Mammary epithelial cell (primary cell): Measurements from ENCODE around the gene MREG.
"Not testable (repeated sequence)": the region's sequence is repeated elsewhere in the genome, so short reads cannot be mapped to it uniquely, and the experiment has no call there.

ENCODE experiments used
- CTCF ChIP-seq, 2 donors: IDR thresholded peaks in 1 of 2; conservative IDR thresholded peaks in 1 of 2; 2 replicates each; pipeline ENCODE4 v1.5.1; 2011 to 2012; ENCODE audit warnings: inconsistent platforms in 2 of 2, low read length in 2 of 2, mild to moderate bottlenecking in 2 of 2, control low read depth in 1 of 2, low read depth in 1 of 2; ENCODE audit not compliant: insufficient read depth in 1 of 2; ENCODE audit errors: extremely low read depth in 1 of 2
- EZH2 ChIP-seq: IDR thresholded peaks from 2 replicates; pipeline ENCODE4 v1.6.1; 2012; ENCODE audit warnings: low read length, inconsistent platforms, borderline replicate concordance

- TF ChIP-seq CTCF (conservative IDR thresholded peaks at IDR 0.05 in 1 of 2, IDR thresholded peaks at IDR 0.05 in 1 of 2; ENCODE audit: extremely low read depth in 1 of 2, insufficient read depth in 1 of 2, low read depth in 1 of 2, low read length in 2 of 2); EZH2: not testable (repeated sequence)
These were observed 24.7 kb downstream of the MREG start for GRCh38 chr2:215988556-215989207.
